Large intestine (tissue), 3 donors: ENCODE results near the gene RPN2. TPM values are rescaled to one million over a fixed set of nuclear protein-coding genes. Genes with fewer than 3 reads are reported as not detected.

ENCODE experiments used
- DNase-seq, 2 donors: peaks; one replicate each; pipeline versions ENCODE4 v3.0.0 to v3.0.0-alpha.2; 2013
- H3K27ac ChIP-seq: one replicate; pipeline ENCODE4 v1.5.1; 2013; ENCODE audit warnings: low read length
- H3K27me3 ChIP-seq: 2 replicates; pipeline ENCODE4 v1.6.1; 2013; ENCODE audit warnings: low read length; ENCODE audit not compliant: control insufficient read depth, insufficient read depth
- H3K36me3 ChIP-seq: 2 replicates; pipeline ENCODE4 v1.6.1; 2013; ENCODE audit warnings: low read length; ENCODE audit not compliant: control insufficient read depth, insufficient read depth
- H3K4me1 ChIP-seq: one replicate; pipeline ENCODE4 v1.6.1; 2013; ENCODE audit warnings: low read length; ENCODE audit not compliant: control insufficient read depth, insufficient read depth
- H3K4me3 ChIP-seq: one replicate; pipeline ENCODE4 v1.5.1; 2013; ENCODE audit warnings: low read length
- H3K9me3 ChIP-seq: one replicate; pipeline ENCODE4 v1.6.1; 2013; ENCODE audit warnings: mild to moderate bottlenecking, low read depth, low read length, moderate library complexity; ENCODE audit not compliant: control insufficient read depth
- WGBS: methylation state at CpG from one replicate; pipeline ENCODE4 v1.1.5; 2013; ENCODE audit warnings: low lambda C conversion rate; ENCODE audit not compliant: insufficient coverage; 5-methylcytosine and 5-hydroxymethylcytosine counted together
- polyA plus RNA-seq: library from polyadenylated mRNA; unstranded; fragments of 120-200 nt; gene quantifications from one replicate; pipeline ENCODE4 v1.2.1, GENCODE V29; 2013

RPN2 gene
- polyA plus RNA-seq, 1 donor: 177 TPM

DNA sequence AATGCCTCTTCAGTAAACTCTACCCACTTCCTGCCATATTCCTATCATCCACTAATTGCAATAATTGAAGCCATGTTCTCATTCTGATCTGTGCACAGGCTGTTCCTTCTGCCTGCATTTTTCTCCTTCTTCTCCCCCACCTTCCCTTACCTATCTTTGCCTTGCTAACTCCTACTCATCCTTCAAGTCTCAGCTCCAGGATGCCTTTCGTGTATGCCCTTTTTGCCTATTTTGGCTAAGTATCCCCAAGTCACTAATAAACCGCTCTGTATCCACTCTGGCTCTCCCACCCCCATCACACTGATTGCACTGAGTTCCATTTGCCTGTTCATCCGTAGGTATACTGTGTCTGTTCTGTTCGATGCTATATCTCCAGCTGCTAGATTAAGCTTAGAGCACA lies 6.3 kb upstream of the RPN2 start:
- no peak overlapping the region for H3K27ac ChIP-seq

GRCh38 chr20:37179683-37180524 lies 774 bp downstream of the RPN2 start:
- Histone ChIP-seq H3K27me3 (no peaks in the 10 kb centered on the region), H3K27ac (peak overlapping the region; percentile 93), H3K4me1 (peaks cover 13% of the 10 kb centered on the region), H3K9me3 (no peaks in the 10 kb centered on the region), H3K4me3 (peak overlapping the region; percentile 95), H3K36me3 (peaks cover 12% of the 10 kb centered on the region)
- whole genome bisulfite sequencing: 10% methylated on average over 2 of the region's 15 CpGs
- DNase-seq: peak; percentile 10 to 48

More for the DNA sequence above, 6.3 kb upstream of the RPN2 start:
- H3K4me1 ChIP-seq: peaks cover 5% of the 10 kb centered on the region
- no peaks in the 10 kb centered on the region for H3K27me3 ChIP-seq
- no peaks in the 10 kb centered on the region for H3K9me3 ChIP-seq
- H3K4me3 ChIP-seq: no peak overlapping the region
- H3K36me3 ChIP-seq: no peaks in the 10 kb centered on the region
- no CpG with 5 or more reads among the region's 4 CpGs for whole genome bisulfite sequencing
- no peak for DNase-seq

DNA sequence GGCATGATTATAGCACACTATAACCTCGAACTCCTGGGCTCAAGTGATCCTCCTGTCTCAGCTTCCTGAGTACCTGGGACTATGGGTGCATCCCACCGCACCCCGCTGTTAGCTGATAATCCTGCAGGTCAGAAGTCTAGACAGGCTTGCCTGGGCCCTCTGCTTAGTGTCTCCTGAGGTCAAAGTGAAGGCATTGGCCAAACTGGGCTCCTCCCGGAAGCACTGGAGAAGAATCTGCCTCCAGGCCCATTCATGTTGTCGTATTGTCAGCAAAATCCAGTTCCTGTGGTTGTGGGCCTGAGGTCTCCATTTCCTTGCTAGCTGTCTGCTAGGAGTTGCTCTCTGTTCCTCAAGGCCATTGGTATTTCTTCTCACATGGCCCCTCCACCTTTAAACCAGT lies 6.6 kb downstream of the RPN2 start:
- Histone ChIP-seq H3K27me3 (no peaks in the 10 kb centered on the region), H3K27ac (no peak overlapping the region), H3K36me3 (peaks cover 38% of the 10 kb centered on the region), H3K4me1 (peaks cover under 1% of the 10 kb centered on the region), H3K4me3 (no peak overlapping the region), H3K9me3 (no peaks in the 10 kb centered on the region)
- no CpG with 5 or more reads among the region's 5 CpGs for WGBS
- DNase-seq: no peak

DNA sequence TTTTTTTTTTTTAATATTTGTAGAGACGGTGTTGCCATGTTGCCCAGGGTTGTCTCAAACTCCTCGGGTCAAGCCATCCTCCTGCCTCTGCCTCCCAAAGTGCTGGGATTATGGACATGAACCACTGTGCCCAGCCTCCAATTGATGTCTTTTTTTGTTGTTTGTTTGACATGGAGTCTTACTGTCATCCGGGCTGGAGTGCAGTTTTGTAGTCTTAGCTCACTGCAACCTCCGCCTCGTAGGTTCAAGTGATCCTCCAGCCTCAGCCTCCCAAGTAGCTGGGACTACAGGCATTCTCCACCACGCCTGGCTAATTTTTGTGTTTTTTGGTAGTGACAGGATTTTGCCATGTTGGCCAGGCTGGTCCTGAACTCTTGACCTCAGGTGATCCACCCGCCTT lies 9.7 kb downstream of the RPN2 start:
- Histone ChIP-seq H3K27me3 (no peaks in the 10 kb centered on the region), H3K36me3 (peaks cover 41% of the 10 kb centered on the region), H3K4me1 (no peaks in the 10 kb centered on the region), H3K4me3 (no peak overlapping the region), H3K9me3 (no peaks in the 10 kb centered on the region), H3K27ac (no peak overlapping the region)
- no CpG with 5 or more reads among the region's 7 CpGs for WGBS
- no peak for DNase-seq

DNA sequence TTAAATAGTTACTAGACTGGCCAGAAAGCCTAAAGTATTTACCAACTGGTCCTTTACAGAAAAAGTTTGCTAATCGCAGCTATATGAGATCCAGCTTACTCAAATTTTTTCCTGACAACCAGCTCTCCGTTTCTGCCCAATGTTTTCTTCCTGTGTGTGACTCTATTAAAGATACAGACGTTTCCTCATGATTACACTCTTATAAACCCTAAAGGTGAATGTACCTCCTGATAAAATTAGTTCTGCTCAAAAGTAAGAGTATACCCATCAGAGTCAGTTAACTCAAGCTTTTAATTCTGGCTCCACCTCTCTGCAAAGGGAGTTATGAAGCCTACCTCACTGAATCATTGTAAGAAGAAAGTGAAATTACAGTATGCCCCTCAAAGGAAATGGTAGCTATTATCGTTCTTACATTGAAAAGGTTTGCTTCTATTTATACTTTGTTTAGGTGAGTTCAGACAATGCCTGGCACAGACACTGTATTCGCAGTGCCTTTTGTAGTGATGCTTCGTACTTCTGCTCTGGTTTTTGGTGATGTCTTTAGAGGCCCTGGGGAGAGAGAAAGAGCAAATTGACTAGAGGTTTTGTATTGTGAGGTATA lies 10.4 kb downstream of the RPN2 start:
- Histone ChIP-seq H3K27ac (no peak overlapping the region), H3K4me1 (no peaks in the 10 kb centered on the region), H3K27me3 (no peaks in the 10 kb centered on the region), H3K36me3 (peaks cover 33% of the 10 kb centered on the region), H3K9me3 (no peaks in the 10 kb centered on the region), H3K4me3 (no peak overlapping the region)
- no peak for DNase-seq
- WGBS: 20% methylated on average over 1 of the region's 6 CpGs

GRCh38 chr20:37190354-37191112 lies 11.4 kb downstream of the RPN2 start:
- Histone ChIP-seq H3K9me3 (no peaks in the 10 kb centered on the region), H3K27ac (no peak overlapping the region), H3K4me3 (no peak overlapping the region), H3K27me3 (no peaks in the 10 kb centered on the region), H3K4me1 (no peaks in the 10 kb centered on the region), H3K36me3 (peaks cover 29% of the 10 kb centered on the region)
- no CpG with 5 or more reads among the region's 9 CpGs for WGBS
- DNase-seq: no peak

- no peaks in the 10 kb centered on the region for H3K4me1 ChIP-seq
- H3K27ac ChIP-seq: no peak overlapping the region
- WGBS: 100% methylated on average over 1 of the region's 5 CpGs
- DNase-seq: peak; percentile 77 to 79
- H3K27me3 ChIP-seq: no peaks in the 10 kb centered on the region
- no peak overlapping the region for H3K4me3 ChIP-seq
- H3K36me3 ChIP-seq: peaks cover 24% of the 10 kb centered on the region
- H3K9me3 ChIP-seq: no peaks in the 10 kb centered on the region
Measured at GRCh38 chr20:37192137-37192854, 13.2 kb downstream of the RPN2 start.

GRCh38 chr20:37193226-37193625 lies 14.1 kb downstream of the RPN2 start:
- WGBS: 87% methylated on average over 3 of the region's 3 CpGs
- Histone ChIP-seq H3K4me1 (no peaks in the 10 kb centered on the region), H3K9me3 (no peaks in the 10 kb centered on the region), H3K4me3 (no peak overlapping the region), H3K27me3 (no peaks in the 10 kb centered on the region), H3K27ac (no peak overlapping the region), H3K36me3 (peaks cover 21% of the 10 kb centered on the region)
- DNase-seq: no peak

GRCh38 chr20:37193821-37194220 lies 14.7 kb downstream of the RPN2 start:
- no peaks in the 10 kb centered on the region for H3K4me1 ChIP-seq
- no peaks in the 10 kb centered on the region for H3K9me3 ChIP-seq
- DNase-seq: no peak
- H3K27me3 ChIP-seq: no peaks in the 10 kb centered on the region
- no peak overlapping the region for H3K27ac ChIP-seq
- 90% methylated on average over 2 of the region's 8 CpGs for WGBS
- H3K36me3 ChIP-seq: peaks cover 18% of the 10 kb centered on the region
- no peak overlapping the region for H3K4me3 ChIP-seq
